GM18511 (cell line): ENCODE data around the gene LRBA.

Source experiments
- ATAC-seq: cut with Tn5 transposase; IDR thresholded peaks from one replicate; pipeline ENCODE4 v1.9.1; 2021; ENCODE audit warnings: mild to moderate bottlenecking, moderate library complexity; ENCODE audit not compliant: unreplicated experiment

LRBA gene

DNA sequence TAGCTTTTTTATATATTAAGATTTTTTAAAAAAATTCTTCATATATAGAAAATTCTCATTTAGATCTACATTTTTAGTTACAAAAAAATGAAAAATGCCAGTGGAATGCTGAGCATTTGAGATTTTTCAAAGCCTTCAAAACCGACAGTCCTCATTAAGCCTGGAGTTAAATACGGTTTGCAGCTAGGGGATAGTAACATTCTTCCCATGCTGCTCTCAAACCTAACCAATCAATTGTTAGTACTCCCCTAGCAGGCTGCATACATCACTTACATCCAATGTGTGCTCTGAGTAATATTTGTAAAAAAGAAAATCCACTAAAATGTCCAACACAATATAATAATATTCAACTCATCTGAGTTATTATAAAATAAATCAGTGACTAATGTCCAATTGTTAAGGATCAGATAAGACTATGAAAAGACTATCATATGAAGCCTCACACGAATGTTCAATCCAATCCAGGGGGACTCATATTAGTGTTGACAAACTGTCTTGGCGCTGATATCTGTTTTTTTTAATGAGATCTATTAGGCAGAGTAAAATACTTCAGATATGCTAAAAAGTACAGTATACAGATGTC, 660.8 kb downstream of the LRBA start:
- no peak for ATAC-seq

DNA sequence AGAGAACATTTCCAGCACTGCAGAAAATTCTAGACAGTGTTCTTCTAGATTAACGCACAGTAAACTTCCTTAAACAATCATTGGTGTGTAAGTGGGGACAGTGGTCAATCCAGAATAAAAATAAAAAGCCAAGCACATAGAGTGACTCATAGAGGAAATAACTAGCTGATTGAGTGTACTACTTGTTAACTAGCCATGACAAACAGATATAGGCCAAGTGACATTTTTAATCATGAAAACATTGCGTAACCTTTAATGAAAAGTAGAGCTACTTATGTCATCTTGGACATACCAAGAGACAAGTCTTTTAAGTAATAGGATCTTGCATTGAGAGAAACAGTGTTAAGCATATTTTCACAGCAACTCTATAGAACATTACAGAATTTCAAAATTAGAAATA, 667.0 kb downstream of the LRBA start:
- ATAC-seq, result no peak

DNA sequence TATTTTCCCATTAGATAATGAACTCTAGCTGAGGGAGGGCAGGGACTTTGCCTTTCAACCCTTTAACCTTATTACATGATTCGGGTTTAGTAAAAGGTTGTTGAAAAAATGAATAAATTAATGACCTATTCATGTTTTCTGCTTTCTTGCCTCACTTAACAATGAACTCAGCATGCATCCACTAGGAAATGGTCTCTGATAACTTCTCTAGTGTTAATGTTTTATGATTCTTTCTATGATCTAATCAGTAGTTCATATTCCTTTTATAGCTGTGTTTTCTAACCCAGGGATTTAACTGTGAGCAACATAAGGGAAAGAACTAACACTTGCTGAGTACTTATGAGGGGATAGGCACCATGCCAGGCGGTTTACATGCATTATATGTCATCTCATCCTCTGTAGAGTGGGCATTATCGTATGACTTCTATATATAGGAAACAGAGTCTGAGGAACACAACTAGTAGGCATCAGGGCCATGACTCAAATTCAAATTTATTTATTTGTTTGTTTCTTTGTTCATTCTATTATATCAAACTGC, 669.8 kb downstream of the LRBA start:
- no peak for ATAC-seq

DNA sequence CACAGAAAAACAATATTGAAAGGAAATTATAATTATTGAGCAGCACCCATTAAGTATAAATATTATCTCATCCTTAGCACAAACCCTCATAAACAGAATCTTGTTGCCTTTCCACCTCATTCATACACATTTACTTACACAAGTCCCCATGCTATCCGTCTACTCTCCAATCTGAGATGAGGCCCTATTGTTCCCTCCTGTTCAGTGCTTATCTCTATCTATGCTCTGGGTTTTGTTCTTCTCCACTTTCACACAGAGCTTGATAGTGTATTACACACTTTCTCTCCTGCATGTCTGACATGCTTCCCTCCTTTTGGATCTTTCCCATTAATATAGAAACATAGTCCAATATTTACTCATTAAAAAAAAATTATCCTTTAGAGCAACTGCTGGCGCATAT, 671.3 kb downstream of the LRBA start:
- no peak for ATAC-seq

DNA sequence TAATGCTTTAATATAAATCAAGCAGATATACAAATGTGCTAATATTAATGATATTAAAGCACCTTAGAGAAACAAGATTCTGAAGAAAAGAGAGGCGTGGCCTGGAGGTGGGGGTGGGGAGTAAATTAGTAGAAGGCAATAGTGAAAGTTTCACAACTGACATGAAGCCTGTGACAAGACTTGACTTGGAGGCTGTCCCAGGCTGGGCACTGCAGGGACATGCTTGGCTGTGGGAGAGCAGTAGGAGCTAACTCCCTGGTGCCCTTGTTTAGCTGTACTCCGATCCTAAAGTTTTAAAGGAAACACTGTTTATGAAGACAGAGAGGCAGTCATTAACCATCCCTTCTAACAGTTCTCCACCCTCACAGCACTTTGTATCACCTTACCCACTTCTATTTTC, 672.1 kb downstream of the LRBA start:
- ATAC-seq, result no peak

DNA sequence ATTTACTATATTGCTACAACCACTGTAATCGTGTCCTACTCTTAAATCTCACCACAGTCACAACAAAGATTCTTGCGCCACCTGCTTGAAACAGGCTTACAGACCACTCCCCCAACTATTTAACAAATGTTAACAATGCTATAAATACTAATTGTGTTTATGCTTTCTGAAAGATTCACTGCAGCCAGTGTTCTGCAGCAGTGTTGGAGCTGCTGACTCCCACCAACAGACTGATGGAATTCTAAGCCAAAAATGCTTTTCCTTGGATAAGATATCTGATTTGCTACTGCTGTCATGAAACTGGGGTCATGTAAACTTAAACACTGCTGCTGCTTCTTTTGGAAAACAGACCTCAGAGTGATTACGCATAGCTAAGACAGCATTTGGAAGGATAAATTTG, 677.4 kb downstream of the LRBA start:
- ATAC-seq, result no peak

DNA sequence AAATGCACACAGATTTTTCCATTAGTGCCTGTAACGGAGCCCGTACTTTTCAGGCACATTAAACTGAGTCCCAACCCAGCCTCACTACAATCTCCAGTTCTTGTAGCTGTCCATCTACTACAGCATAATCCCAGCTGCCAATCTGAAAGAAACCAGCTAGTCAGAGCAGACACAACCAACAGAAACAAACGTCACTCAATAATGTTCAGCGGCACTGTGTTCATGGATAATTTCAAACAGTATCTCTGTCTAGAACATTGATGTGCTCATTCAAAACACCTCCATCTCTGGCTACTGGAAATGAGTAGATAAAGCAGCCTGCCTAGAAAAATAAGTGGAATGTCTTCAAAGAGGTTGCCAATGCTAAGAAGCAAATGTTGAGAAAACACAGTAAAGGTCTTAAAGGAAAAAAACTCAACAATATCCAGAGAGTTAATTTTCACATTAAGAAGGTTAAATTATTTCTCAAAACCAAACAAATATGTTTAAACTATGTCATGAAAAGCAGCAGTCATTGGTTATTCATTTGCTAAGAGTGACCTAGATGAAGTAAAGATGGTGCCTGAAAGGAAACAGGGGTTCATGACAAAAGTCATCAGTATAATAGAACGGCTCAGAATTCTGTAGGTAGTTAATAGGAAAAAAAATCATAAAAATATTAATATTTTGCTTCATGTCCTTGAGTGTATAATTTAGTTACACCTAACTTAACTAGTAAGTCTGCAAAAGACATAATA, 678.2 kb downstream of the LRBA start:
- no peak for ATAC-seq

DNA sequence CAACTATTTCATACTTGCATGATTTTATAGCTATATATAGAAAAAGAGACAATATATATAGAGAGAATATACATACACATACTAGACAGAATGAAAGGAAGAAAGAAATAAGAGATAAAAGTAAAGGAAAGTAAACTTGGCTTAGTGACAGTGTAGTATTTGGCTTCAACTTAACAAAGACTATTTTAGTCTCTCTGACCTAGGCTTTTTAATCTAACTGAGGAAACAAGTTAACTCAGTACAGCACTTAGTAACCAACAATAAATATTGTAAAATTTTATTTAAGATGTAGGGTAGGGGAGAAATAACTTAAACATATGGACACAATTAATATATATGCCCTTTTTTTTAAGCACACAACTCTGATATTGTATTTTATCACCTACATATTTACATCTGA, 682.1 kb downstream of the LRBA start:
- ATAC-seq, result no peak

DNA sequence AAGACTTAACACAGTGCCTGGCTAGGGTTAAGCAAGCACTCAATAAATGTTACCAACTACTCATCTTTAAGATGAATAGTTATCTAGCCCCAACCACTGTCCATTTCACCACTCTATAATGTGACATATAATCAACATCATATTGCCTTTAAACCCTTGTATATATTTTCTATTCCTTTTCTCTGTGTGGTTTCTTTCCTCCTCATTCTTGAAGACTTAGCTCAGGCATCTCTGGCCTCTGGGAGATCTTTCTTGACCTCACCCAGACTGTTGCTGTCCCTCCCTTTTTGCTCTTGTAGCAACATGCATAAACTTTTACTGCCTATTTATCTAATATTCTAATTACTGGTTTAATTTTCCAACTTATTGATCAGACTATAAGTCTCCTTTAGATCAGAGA, 683.0 kb downstream of the LRBA start:
- ATAC-seq, result no peak

DNA sequence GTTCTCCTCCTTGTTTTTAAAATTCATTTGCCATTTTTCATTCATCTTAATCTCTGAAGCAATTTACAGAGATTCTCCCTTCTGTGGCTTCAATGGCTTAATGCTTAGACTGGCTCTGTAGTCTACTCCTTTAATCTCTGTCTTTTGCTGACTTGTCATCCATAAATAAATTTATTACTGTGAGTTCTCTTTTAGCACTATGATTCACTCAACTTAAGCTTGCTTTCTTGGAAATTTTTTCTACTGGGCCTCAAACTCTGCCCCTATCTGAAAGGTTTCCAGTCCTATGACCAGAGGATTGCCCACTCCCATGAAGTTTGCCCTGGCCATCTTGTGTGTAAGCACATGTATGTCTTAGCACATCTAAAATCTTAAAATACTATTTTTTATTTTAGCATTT, 685.7 kb downstream of the LRBA start:
- ATAC-seq, result no peak

DNA sequence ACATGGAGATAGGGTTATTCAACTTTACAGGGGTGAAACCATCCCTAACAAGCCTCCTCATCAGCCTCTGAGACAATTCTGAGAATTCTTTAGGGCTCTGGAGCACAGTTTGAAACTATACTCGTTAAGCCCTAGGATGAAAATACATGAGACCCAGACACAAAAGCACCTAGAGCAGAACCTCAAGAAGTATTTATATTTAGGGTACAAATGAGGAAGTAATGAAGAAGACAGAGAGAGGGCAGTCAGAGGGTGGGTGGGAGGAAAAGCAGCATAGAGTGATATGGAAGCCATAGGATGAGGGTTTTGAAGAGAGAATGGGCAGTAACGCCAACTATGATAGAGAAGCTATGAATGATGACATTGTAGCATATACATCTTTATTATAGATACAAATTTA, 686.6 kb downstream of the LRBA start:
- no peak for ATAC-seq

DNA sequence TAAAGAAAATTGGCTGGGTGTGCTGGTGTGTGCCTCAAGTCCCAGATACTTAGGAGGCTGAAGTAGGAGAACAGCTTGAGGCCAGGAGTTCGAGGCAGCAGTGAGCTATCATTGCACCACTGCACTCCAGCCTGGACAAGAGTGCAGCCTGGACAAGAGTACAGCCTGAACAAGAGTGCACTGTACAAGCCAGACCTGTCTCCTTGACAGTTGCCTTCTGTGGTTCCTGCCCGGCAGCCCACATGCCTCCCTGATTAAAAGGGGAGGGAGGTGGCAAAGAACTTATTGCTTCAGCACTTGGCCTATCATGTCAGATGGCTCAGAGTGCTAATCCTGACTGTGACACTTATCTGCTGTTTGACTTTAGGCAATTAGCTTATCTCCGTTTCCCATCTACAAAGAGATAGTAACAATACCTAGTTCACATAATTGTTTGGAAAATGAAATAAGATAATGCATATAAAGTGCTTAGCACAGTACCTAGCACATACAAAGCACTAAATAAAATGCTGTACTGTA, 687.8 kb downstream of the LRBA start:
- no peak for ATAC-seq

DNA sequence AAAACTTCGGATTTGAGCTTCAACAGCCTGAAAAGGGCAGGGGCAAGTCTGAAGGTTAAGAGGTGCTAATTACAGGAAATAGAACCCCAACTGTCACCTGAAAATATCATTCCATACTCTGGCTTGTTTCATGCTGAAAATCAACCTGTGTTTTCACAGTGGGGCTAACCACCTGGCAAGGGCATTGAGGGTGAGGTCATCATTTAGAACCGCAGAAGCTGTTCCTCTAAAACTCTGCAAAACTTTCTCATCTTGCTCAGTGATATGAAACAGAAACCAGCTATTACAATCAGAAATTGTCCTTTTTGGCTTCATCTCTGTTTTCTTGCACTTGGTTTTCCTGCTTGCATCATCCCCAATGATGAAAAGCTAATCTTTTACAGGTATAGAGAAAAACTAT, 689.2 kb downstream of the LRBA start:
- ATAC-seq, result no peak

DNA sequence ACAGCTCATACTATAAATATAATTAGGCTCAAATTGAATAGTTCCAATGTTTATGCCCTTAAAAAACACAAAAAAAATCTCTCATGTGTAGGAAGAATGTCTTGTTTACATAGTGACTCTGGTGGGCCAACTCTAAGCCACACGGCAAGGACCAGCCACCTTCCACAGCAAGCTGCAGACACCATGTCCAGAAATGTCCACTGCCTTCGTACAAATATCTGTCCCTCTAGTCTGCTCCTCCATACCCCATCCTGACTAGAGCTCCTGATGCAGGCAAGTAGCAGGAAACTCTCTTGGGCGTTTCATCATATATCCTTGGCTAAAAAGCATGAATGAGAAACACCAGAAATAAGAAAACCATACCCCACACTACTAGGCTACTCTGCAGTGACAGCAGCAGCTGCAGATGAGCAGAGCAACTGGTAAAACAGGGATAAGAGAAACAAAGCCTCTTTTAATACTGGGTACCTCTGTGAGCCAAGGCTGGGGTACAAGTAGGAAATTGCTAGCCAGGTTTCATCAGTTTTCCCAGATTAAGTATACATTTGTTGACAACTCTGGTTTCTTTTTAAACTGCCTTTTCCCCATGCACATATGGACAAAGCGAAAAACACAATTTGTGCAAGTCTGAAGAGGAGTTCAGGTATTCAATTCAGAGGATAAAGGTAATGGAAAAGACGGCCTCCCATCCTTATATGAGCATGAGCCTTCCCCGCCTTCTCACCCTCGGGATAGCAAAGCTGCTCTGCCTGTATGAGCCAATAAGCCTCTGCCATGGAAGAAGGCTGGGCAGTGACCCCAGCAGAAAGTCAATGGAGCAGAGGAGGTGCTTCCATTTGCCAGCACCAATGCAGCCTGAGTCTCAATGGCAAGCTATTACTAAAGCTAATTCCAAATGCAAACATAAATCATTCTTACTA, 691.4 kb downstream of the LRBA start:
- ATAC-seq, result no peak

DNA sequence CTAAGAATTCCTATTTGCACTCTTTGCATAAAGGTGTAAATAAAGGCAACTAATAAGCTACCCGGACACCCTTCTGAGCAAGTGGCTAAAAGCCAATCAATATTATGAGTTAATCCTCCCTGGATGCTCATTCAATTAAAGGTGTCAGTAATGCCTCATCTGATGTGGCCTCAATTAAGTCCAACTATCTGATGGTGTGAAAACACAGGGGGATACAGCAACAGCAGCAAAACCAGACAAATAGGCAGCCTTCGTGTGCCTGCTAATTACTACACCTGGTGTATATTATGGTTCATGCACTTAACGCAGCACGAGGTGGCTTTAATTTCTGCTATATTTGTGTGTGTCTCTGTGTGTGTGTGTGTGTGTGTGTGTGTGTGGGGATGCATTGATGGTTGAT, 692.4 kb downstream of the LRBA start:
- ATAC-seq, result no peak

DNA sequence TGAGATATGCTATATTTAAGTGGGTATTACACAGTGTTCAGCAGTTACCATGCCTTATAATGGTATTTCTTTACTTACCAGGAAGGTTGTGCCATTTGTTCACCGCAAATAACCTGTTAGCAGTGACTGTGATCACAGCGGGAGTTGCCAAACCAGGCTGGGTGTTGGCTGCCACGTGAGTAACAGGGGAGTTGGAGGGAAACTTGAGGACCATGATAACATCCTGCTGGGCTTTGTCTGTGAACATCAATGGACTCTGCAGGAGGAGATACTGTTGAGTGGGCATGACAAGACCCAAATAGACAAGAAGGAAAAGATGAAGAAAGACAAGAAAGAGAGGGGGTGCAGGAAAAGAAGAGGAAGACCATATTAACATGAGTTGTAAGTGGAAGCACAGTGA, 694.0 kb downstream of the LRBA start:
- no peak for ATAC-seq

DNA sequence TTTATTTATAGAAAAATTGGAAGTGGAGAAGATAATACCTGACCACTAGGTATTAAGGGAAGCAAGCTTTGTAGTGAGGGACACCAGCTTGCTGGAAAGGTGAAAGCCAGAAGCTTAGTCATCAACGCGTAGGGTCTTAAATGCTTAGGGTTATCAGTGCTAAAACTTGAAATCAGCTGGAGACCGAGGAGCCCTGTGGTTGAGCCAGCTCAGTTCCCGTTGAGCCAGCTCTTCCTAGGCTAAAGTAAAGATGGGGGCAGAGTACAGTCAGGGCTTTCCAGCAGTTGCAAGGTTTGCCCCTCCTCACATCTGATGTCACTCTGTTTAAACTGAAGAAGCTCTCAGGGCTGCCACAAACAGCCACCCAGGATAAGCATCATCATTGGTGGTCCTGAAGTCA, 696.1 kb downstream of the LRBA start:
- no peak for ATAC-seq

DNA sequence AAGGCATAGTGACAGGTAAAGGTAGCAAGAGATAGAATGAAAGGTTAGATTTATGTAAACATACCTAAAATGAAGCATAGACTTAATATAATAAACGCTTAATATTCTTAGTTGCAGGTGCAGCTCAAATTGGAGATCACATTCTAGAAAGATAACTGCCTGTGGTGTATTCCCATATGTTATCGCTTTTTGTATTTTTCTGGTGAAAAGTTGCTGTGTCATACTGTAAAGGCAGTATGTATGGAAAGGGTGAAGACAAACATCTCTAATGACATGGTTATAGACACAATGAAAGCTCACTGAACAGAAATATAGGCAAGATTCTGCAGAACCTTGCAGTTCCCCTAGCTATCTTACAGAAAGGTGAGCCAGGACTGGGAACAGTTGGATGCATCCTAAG, 696.6 kb downstream of the LRBA start:
- ATAC-seq, result no peak

DNA sequence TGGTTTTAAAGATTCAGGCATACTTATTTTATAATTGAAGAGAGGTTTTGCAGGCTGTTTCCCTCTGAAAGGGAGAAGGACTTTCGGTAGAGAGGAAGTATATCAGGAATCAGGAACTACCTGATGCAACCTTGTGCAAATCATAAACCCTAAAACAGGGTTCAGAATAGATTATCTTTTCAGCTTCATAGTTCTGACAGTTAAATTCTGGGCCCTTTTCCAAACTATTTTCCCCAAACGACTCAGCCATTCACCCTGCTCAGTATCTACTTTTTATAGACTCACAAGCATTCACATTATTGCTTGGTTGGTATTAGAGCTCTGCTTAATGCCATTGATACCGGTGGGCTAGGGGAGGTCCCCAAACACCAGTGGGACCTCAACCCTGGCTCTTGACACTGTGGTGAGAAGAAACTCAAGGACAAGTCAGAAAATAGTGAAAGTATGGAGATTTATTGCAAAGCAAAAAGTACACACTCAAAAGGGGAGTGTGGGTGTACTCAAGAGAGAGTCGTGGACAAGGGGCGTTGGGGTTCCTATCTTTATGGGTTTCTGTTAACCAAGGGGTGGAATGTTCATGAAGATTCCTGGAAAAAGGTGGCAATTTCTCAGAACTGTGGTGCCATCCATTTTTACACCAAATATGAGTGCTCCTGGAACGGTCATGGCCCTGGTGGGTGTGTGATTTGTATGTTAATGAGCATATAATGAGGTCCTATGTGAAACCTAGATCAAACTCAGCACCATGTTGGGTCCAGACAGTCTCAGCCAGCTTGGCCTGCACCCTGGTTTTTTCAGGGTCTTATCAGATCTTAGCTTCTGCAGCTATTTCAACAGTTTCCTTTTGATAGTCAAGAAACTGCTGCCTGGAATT, 698.5 kb downstream of the LRBA start:
- ATAC-seq, result no peak

DNA sequence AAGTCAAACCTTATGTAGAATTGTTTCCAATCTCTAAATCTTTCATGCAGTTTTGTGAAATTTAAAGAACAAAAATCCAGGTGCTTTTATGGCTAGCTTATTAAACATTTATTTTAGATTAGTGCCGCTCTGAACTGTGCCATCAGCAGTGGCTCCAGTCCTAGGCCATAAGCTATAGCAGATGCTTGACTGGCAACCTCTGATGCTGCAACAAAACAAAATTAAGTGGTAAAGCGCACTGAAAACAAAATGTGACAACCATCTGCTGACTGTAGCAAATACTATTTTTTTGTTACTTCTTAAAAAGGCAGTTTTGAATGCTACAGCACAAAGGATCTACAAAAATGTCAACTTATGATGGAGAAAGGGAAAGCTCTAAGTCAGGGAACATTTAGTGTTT, 699.4 kb downstream of the LRBA start:
- ATAC-seq, result no peak

DNA sequence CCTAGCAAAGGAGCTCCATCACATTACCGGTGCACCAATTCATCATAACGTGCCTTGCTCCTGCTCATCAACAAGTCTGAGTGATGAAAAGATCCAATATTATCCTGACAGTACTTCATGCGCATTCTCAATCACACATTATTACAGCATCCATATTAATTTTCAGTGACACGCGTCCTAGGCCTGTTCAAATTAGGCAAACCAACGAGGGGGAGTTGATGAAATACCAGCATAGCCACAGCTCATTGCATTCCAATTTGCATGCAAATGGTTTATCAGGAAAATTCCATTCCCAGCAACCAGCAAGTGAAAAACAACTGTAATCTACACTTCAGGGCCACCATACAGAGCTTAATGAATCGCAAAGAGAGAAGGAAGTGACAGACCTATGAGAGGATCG, 699.9 kb downstream of the LRBA start:
- ATAC-seq, result no peak
